Activated CD8-positive, alpha-beta memory T cell treated with anti-CD3 and anti-CD28 coated beads, Interleukin-2, amount 50 U/mL, for 24 hours (primary cell): ENCODE results near the gene MAPK12.

Experiments used
- DNase-seq: peaks from one replicate; pipeline ENCODE4 v3.0.0-alpha.2; 2020; ENCODE audit errors: extremely low read depth

MAPK12 gene

GRCh38 chr22:50232481-50233151 lies 28.9 kb downstream of the MAPK12 start:
- no peak for DNase-seq

GRCh38 chr22:50229370-50229769 lies 32.1 kb downstream of the MAPK12 start:
- DNase-seq, result no peak

GRCh38 chr22:50228366-50228765 lies 33.1 kb downstream of the MAPK12 start:
- no peak for DNase-seq

GRCh38 chr22:50227579-50228215 lies 33.8 kb downstream of the MAPK12 start:
- DNase-seq, result no peak

GRCh38 chr22:50226875-50227165 lies 34.7 kb downstream of the MAPK12 start:
- no peak for DNase-seq

- DNase-seq, result no peak
These were observed 35.2 kb downstream of the MAPK12 start for GRCh38 chr22:50226063-50226874.

- no peak for DNase-seq
These were observed 36.1 kb downstream of the MAPK12 start for GRCh38 chr22:50225200-50225969.

- DNase-seq, result no peak
These were observed 37.4 kb downstream of the MAPK12 start for GRCh38 chr22:50224071-50224470.

- no peak for DNase-seq
These were observed 39.0 kb downstream of the MAPK12 start for GRCh38 chr22:50222508-50222907.

- DNase-seq, result no peak
These were observed 39.8 kb downstream of the MAPK12 start for GRCh38 chr22:50221410-50222300.

GRCh38 chr22:50220603-50221409 lies 40.7 kb downstream of the MAPK12 start:
- no peak for DNase-seq

GRCh38 chr22:50219800-50220602 lies 41.5 kb downstream of the MAPK12 start:
- no peak for DNase-seq

GRCh38 chr22:50218996-50219727 lies 42.3 kb downstream of the MAPK12 start:
- DNase-seq, result no peak

- no peak for DNase-seq
These were observed 43.1 kb downstream of the MAPK12 start for GRCh38 chr22:50218153-50218995.

- no peak for DNase-seq
These were observed 43.8 kb downstream of the MAPK12 start for GRCh38 chr22:50217543-50218152.

GRCh38 chr22:50216684-50217520 lies 44.6 kb downstream of the MAPK12 start:
- DNase-seq, result no peak
